Measurements from ENCODE around the gene GFPT2. TPM values are rescaled to one million over a fixed set of nuclear protein-coding genes. Genes with fewer than 3 reads are reported as not detected.
A peak's percentile ranks its signal among the peaks of the same experiment; 100 is the strongest.

Gene GFPT2
- total and polyA plus RNA-seq, 10 of the 15 experiments (the other 5 are each of a cell fraction or from before 2014, with no cell fraction given) = 0.05 to 0.33 (median 0.11) TPM; not detected in 4

DNA sequence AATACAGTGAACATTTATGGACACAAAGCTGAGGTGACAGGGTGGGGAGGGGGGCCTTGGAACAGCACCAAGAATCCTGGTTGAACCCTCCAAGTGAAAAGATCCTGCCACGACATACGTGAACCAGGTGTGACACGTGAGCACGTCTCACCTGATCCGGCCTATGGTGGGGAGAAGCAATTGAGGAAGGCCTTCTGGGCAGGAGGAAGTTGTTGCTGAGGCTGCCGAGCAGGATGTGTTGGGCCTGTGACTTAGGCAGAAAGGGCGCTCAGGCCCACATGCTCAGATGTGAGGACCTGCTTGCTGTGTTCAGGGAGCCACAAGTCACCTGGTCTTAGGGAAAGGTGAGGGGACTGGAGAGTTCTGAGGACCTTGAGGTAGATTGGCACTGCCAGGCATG lies 58.7 kb downstream of the GFPT2 start:
- TSS peak; percentile 68 for BruUV-seq (replicated peaks)
- SMC1A ChIA-PET (ENCODE audit: uncharacterized antibody, unreplicated experiment) = interaction anchor here (1.0 to 3.0 kb wide), 4 partner anchors 21 to 91 kb away, joined by 3 to 28 read pairs (median 8); no protein-coding TSS in a partner anchor
- no peak overlapping the region for H3K9ac ChIP-seq (ENCODE audit: control insufficient read depth, insufficient read depth, low read length)
- peaks cover 19% of the 10 kb centered on the region for H3K79me2 ChIP-seq (ENCODE audit: control insufficient read depth, insufficient read depth, low read length)
- FAIRE-seq = no peak
- ATAC-seq = no peak
- no peak overlapping the region for H3K4me3 ChIP-seq
- CTCF ChIA-PET = interaction anchor here (0.8 to 8.8 kb wide), 12 partner anchors 7 to 312 kb away, joined by 3 to 139 read pairs (median 5); no protein-coding TSS in a partner anchor
- in situ Hi-C loops (cut with MboI) (loop anchor here (5.0 kb wide), 1 partner anchor 183 kb away; no protein-coding TSS in a partner anchor), intact Hi-C loops (cut with micrococcal nuclease; ENCODE audit: unreplicated experiment) (no loop called here)
- H3K27ac ChIP-seq (ENCODE audit: control insufficient read depth, insufficient read depth) = no peak overlapping the region
- H3K27me3 ChIP-seq (replicated peaks in 1 of 2; ENCODE audit: control insufficient read depth in 2 of 2, insufficient read depth in 2 of 2, low read length in 1 of 2) = no peaks in the 10 kb centered on the region
- H2AFZ ChIP-seq (ENCODE audit: control insufficient read depth, low read depth, low read length) = no peak overlapping the region
- H4K20me1 ChIP-seq (ENCODE audit: control insufficient read depth, insufficient read depth) = no peaks in the 10 kb centered on the region; the same call in 1 of the 2 replicates
- peaks cover 6% of the 10 kb centered on the region for H3K4me1 ChIP-seq (ENCODE audit: control insufficient read depth, insufficient read depth, low read length)
- no peaks in the 10 kb centered on the region; a peak in 1 of 4 replicates for H3K36me3 ChIP-seq (ENCODE audit: control insufficient read depth in 2 of 2, insufficient read depth in 2 of 2, low read length in 1 of 2)
- WGBS (ENCODE audit: insufficient coverage, insufficient replicate concordance, low lambda C conversion rate, missing lambda C conversion rate) = 28% methylated on average over 7 of the region's 7 CpGs
- POLR2A ChIA-PET = interaction anchor here (0.6 kb wide), 2 partner anchors 43 to 434 kb away, joined by 3 to 6 read pairs; no protein-coding TSS in a partner anchor
- RAD21 ChIA-PET (ENCODE audit: unreplicated experiment) = interaction anchor here (1.2 to 3.6 kb wide), 4 partner anchors 21 to 179 kb away, joined by 3 to 33 read pairs (median 10); no protein-coding TSS in a partner anchor
- no peak for DNase-seq (ENCODE audit: low read depth, low spot score)
- H3K4me2 ChIP-seq (ENCODE audit: control insufficient read depth, insufficient read depth) = no peak overlapping the region
- TF ChIP-seq PAX5 (IDR thresholded peaks at IDR 0.05; ENCODE audit: borderline replicate concordance, low read depth, low read length) = no peak
- TF ChIP-seq CBFB (IDR thresholded peaks at IDR 0.05; ENCODE audit: low read depth) = no peak
- no peak for TF ChIP-seq SMAD1 (IDR thresholded peaks at IDR 0.05; ENCODE audit: low read depth, partially characterized antibody)
- TF ChIP-seq NBN (IDR thresholded peaks at IDR 0.05) = no peak
- no peak for TF ChIP-seq FOXM1 (IDR thresholded peaks at IDR 0.05; ENCODE audit: low read depth, low read length)
- TF ChIP-seq LARP7 (IDR thresholded peaks at IDR 0.05) = no peak
- no peak for TF ChIP-seq SP1 (IDR thresholded peaks at IDR 0.05; ENCODE audit: low read depth, low read length)
- TF ChIP-seq SMC3 (IDR thresholded peaks at IDR 0.05; ENCODE audit: borderline replicate concordance, low read length) = no peak
- TF ChIP-seq ZNF622 (IDR thresholded peaks at IDR 0.05) = no peak
- no peaks in the 10 kb centered on the region for H3K9me3 ChIP-seq (replicated peaks; ENCODE audit: control insufficient read depth, insufficient read depth, low read length)

Measured in GM12878 (cell line).